HG02759 (cell line): Measurements from ENCODE around the gene STN1.

Experiments used
- ATAC-seq: cut with Tn5 transposase; IDR thresholded peaks from one replicate; pipeline ENCODE4 v1.9.1; 2021; ENCODE audit warnings: mild to moderate bottlenecking, moderate library complexity; ENCODE audit not compliant: unreplicated experiment

STN1 gene

DNA sequence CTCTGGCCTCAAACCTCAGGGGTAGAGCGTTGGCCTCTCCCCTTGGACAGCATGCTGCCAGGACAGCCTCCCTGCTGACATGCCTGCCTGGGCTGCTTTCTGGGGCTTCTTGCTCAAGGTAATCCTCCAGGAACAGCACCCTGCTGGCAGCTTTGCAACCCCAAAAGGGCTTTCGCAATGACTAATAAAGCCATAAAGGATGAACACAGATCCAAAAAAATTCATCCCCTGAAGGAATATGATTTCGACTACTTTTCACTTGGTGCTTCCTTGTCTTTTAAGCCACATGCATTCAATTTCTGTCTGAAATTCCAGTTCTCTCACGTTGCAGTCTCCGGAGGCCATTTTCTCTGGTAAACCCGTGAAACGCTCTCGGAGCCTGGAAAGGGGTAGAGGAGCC lies 47.5 kb downstream of the STN1 start:
- no peak for ATAC-seq

DNA sequence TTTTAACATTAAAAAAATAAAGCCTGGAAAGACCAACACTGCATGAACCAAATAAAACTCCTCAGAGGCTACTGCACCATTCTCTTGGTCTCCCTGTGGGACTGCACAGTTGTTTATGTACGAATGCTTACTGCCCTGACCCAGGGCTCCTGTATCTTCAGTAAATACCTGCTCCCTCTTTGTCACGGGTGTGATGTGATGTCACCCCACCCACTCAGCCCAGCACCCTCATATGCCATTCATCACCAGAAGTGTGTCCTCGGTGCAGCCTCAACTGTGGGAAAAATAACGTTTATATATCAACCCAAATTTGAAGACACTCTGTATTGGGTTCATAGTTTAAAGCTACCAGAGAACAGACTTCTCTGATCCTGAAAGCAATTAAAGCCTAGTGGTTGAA lies 48.6 kb downstream of the STN1 start:
- ATAC-seq = no peak

DNA sequence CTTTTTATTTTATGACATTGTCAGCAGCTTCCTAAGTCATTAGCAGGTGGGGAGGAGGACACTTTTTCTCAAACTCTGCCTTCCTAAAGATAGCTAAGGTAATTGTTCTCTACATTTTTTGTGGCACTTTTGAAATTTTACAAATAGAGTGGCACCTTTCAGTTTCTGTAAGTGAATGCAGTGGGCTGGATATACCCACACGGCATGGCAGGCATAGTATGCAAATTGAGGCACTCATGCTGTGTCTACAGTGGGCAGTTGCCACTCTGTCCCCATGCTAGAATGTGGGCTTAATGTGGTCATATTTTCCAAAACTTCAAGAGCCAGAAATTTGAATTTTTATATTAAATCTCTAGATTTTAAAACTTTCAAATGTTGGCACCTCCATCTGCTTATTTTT lies 49.8 kb downstream of the STN1 start:
- ATAC-seq = no peak

DNA sequence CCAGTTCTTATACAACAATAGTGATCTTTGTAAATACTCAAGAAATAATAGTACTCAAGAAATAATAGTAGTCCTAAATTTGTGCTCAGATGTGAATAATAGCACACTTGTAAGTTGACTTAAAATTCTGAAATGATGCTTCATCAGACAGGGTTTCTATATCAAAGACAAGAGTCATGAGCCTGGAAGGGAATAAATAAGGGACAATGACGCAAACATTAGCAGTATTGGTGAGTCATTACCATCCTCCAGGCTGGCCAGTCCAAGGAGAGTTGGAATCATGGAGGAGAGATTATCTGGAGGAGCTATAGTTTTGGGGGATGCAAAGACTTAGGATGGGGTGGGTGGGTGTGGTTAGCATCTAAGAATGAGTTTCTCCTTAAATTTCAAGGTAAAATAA lies 56.5 kb downstream of the STN1 start:
- ATAC-seq = no peak

DNA sequence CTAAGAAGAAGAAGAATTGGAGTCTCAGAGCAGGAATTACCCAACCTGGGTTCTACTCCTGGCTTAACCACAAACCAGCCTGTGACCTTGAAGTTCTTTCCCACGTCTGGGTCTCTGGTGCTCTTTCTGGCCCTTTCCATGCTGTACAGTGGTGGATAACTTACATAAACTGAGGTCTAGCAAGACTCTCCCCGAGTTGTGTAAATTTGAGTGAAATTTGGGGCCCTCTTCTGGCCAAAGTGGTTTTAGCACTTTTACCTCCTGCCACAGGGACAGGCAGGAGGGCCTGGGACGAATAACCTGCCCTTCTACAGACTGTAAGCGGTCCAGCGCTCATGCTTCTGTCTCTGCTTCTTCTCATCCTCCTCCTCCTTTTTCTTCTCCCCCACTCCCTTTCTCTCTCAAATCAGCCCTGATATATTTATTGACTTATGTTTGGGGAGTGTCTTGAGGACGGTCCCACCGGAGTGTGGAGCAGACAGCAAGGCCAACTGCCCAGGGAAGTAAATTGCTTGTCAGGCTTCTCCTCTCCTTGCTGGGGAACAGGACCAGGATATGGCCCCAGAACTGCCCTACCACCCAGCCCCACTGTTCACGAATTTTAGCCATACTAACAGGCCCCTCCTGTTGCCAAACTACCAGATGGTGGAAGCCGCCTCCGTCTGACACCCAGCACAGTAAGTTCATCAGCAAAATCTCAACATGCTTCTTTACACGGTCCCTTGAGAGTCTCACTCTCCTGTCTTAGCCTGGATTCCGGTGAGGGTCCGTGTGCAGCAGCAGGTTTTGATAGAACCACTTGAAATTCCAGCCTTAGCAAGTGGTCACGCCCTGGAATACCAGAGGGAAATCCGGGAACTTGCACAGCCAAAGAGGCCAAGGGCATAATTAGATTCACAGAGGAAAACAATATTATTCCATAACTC lies 58.6 kb downstream of the STN1 start:
- ATAC-seq = peak; percentile 74

- no peak for ATAC-seq
Measured at GRCh38 chr10:103858360-103858759, 59.6 kb downstream of the STN1 start.

GRCh38 chr10:103856797-103857170 lies 61.2 kb downstream of the STN1 start:
- ATAC-seq = no peak

DNA sequence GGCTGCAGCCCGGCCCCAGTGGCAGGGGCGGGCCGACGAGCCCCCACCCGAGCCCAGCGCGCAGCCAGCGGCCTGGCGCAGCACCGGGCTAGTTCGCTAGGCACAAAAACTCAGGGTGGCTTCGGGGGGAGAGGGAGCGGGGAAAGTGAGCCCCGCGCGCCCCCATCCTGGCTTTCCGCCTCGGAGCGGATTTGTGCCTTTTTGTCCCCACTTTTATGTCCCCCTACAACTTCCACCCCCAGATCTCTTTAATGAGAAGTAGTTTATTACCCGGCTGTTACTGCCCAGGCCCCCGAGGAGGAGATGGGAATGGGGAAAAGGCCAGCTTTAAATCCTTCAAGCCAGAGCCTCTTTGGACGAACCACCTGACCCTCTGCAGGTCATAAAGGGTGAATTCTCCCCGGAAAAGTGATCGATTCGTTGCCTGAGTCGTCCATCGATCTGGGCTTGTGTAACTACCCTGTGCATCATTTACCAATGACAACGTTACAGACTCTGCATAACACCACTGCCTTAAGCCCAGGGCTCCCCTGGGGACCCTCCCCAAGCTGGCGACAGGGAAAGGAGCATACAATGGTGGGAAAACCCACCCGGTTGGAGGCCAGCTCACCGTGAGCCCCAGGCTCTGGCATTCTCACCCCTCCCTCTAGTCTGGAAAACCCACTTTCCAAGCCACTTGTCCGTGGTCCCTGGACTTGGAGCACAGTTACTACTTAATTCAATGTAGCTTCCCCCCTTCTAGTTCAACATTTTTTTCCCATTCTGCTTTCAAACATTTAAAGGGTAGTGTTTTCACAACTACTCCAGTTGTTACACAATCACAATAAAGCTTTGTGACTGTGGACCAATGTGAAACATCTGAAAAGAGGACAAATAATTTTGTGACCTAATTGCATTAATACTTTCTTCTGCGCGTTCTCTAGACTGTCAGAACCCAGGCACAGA lies 61.9 kb downstream of the STN1 start:
- ATAC-seq = no peak

- ATAC-seq = no peak
Measured at GRCh38 chr10:103855424-103855823, 62.6 kb downstream of the STN1 start, which contains the start of gene SH3PXD2A. SH3PXD2A (minus strand) TSS chr10:103855576; CDS start chr10:103855266, 310 bp downstream.

DNA sequence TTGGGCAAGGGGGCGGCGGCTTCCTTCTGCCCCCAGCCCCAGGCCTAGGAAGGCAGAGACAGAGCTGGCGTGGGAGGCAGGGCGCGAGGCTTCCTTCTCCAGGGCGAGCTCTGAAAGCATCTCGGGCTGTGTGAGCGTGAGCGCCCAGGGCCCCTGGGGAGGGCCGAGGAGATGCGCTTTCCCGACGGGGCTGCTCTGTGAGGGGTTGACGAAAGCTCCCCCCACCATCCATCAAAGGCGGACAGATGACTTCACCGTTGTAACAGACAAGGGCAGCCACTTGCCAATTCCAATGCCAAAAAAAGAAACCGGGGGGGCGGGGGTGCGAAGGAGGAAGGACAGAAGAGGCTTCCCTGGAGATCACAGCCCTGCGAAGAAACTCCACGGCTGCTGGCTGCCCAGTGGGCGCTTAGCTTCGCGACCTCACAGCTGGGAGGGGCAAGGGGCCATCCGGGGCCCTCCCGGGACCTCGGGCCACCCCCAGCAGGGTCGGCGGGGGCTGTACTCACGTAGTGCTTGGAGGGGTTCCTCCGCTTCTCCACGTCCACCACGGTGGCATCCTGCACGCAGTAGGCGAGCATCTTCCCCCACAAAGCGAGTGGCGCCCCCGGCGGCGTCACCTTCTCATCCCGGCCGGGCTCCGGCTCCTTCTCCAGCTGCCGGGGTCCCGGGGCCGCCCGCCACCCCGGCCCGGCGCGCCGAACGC lies 63.1 kb downstream of the STN1 start:
- ATAC-seq = no peak

DNA sequence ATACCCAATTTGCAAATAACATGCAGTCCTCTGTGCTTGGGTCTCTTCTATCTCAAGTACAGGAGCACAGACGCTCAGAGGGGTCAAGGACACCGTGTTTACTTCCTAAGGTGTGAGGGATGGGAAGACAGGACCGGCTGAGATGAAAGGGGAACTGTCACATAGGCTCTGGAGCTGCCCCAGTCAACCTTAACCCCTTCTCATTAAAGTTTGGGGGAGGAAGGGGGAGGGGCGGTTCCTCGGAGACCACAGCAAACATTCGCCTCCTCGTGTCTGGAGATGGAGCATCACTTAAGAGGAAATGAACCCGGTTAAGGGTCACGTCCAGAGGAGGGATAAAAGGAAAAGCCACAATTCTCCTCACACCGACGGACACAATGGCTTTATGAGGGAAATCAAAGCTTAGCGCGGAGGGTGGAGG lies 63.7 kb downstream of the STN1 start:
- no peak for ATAC-seq

GRCh38 chr10:103853428-103854264 lies 64.3 kb downstream of the STN1 start:
- no peak for ATAC-seq

- ATAC-seq = no peak
Measured at GRCh38 chr10:103852856-103853255, 65.1 kb downstream of the STN1 start.

- no peak for ATAC-seq
Measured at GRCh38 chr10:103852189-103852711, 65.7 kb downstream of the STN1 start.

GRCh38 chr10:103851261-103851660 lies 66.7 kb downstream of the STN1 start:
- no peak for ATAC-seq

DNA sequence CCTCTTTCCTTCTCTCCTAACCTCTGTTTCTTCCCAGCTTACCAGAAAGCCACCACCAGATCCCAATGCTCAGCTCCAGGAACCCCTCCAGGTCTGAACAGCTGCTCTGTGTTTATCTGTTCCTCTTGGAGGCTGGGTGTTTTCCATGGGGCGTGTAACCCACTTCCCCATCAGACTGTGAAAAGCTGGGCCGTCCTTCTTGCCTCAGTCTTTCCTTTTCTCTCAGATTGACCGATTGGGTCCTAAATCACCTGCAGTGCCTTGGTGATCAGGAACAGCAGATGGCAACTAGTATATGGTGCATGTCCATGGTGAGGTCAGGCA lies 67.5 kb downstream of the STN1 start:
- ATAC-seq = no peak

- no peak for ATAC-seq
Measured at GRCh38 chr10:103849880-103850571, 68.0 kb downstream of the STN1 start.

DNA sequence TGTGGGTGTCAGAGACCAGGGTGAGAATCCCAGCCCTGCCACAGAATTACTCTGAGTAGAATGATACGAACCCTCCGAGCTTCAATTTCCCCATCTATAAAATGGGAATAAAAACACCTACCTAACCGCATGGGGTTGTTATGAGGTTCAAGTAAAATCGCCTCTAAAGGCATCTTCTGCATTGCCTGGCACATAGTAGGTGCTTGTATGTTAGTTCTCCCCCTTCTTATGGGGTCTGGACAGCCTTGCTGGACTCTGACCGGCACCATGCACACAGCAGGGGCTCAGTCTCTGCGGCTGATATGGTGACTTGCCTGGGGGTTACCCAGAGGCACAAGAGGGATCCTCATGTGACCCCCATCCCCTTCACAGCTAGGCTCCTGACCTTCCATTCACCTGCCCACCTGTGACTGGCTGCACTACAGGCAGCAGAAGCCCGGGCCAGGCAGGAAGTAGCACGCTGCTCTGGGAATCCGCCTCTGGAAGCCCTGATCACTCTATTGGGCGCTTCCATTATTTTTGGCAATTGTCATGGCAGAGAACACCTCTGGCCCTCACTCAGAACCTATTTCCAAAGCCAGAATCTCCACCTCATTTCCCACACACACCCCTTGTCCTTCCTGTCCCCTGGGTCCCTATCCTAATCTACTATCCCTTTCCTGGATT lies 68.6 kb downstream of the STN1 start:
- ATAC-seq = no peak

- ATAC-seq = no peak
Measured at GRCh38 chr10:103847909-103848468, 70.0 kb downstream of the STN1 start.
